Keratinocyte (primary cell): Measurements from ENCODE around the gene MAP1LC3B.

ENCODE experiments used
- CTCF ChIP-seq, 3 experiments: IDR thresholded peaks in 1 of 3; conservative IDR thresholded peaks in 1 of 3; optimal IDR thresholded peaks in 1 of 3; 2 replicates in 2 of 3; 3 replicates in 1 of 3; pipeline versions ENCODE3 to v1.5.1; 2011; ENCODE audit warnings: low read length in 3 of 3, mild to moderate bottlenecking in 3 of 3, moderate library complexity in 2 of 3, control low read depth in 1 of 3, inconsistent platforms in 1 of 3; ENCODE audit not compliant: insufficient read depth in 2 of 3; ENCODE audit errors: extremely low read depth in 1 of 3
- EZH2 ChIP-seq: IDR thresholded peaks from one replicate; pipeline ENCODE4 v1.6.1; 2012; ENCODE audit warnings: inconsistent platforms, mild to moderate bottlenecking, low read length, moderate library complexity

- no peak for TF ChIP-seq CTCF (optimal IDR thresholded peaks at IDR 0.05 in 1 of 3, IDR thresholded peaks at IDR 0.05 in 1 of 3, conservative IDR thresholded peaks at IDR 0.05 in 1 of 3; ENCODE audit: extremely low read depth in 1 of 3, insufficient read depth in 2 of 3, low read length in 3 of 3)
- no peak for TF ChIP-seq EZH2
Measured at GRCh38 chr16:87375426-87376135, 16.6 kb upstream of the MAP1LC3B start.
